Head of caudate nucleus (tissue), 42 donors: ENCODE measurements around the gene KCTD11.
"Not testable (repeated sequence)": the region's sequence is repeated elsewhere in the genome, so short reads cannot be mapped to it uniquely, and the experiment has no call there.

Experiments
- DNase-seq, 42 donors: peaks; one replicate each; pipeline versions ENCODE4 v3.0.0 to v3.0.0-alpha.2; 2020 to 2021; ENCODE audit warnings: mixed read lengths in 7 of 42
- intact Hi-C: fragments of 100-400 bp; cut with DNase I; formaldehyde crosslinking; loops from one replicate; pipeline ENCODE4 v1.15.0; 2022

Gene KCTD11

GRCh38 chr17:7361906-7362305, 9.9 kb downstream of the KCTD11 start:
- DNase-seq, result no peak
- intact Hi-C loops, result no loop called here

- intact Hi-C loops, result no loop called here
- no peak for DNase-seq
Observed at GRCh38 chr17:7363311-7363710, 11.3 kb downstream of the KCTD11 start.

- DNase-seq, intact Hi-C loops: not testable (repeated sequence)
Observed at GRCh38 chr17:7365963-7366362, 14.0 kb downstream of the KCTD11 start.

GRCh38 chr17:7367083-7367482, 15.1 kb downstream of the KCTD11 start:
- intact Hi-C loops, result no loop called here
- no peak for DNase-seq

- DNase-seq, result peak in 14 of 42 donors; percentile 18 to 68 (median 48)
Observed at GRCh38 chr17:7367918-7368598, 16.1 kb downstream of the KCTD11 start.

GRCh38 chr17:7368599-7368994, 16.6 kb downstream of the KCTD11 start:
- intact Hi-C loops, DNase-seq: not testable (repeated sequence)

More at GRCh38 chr17:7367918-7368598, 16.1 kb downstream of the KCTD11 start:
- intact Hi-C loops, result no loop called here

GRCh38 chr17:7369825-7370224, 17.9 kb downstream of the KCTD11 start:
- no peak for DNase-seq
- intact Hi-C loops, result no loop called here

GRCh38 chr17:7370853-7371252, 18.9 kb downstream of the KCTD11 start:
- DNase-seq, result no peak
- intact Hi-C loops, result no loop called here

- no peak for DNase-seq
- intact Hi-C loops, result no loop called here
Observed at GRCh38 chr17:7374353-7374752, 22.4 kb downstream of the KCTD11 start.

GRCh38 chr17:7379134-7379533, 27.2 kb downstream of the KCTD11 start:
- intact Hi-C loops, result no loop called here

GRCh38 chr17:7380321-7380720, 28.4 kb downstream of the KCTD11 start:
- DNase-seq, result peak in 4 of 42 donors; percentile 8 to 37 (median 28)
- intact Hi-C loops, result no loop called here

More at GRCh38 chr17:7379134-7379533, 27.2 kb downstream of the KCTD11 start:
- DNase-seq, result no peak

GRCh38 chr17:7380855-7381683, 29.1 kb downstream of the KCTD11 start, which contains the start of gene TNK1:
Gene TNK1, plus strand, starts transcription at chr17:7381089. Its CDS starts 1,838 bp downstream, at chr17:7382927.
- no peak for DNase-seq
- intact Hi-C loops, result no loop called here

- no peak for DNase-seq
- intact Hi-C loops, result no loop called here
Observed at GRCh38 chr17:7382901-7383300, 30.9 kb downstream of the KCTD11 start.

- DNase-seq, result no peak
- intact Hi-C loops, result no loop called here
Observed at GRCh38 chr17:7383371-7383741, 31.4 kb downstream of the KCTD11 start.

GRCh38 chr17:7383742-7384488, 32.0 kb downstream of the KCTD11 start:
- DNase-seq, result peak in 41 of 42 donors; percentile 48 to 87 (median 72)
- intact Hi-C loops, result no loop called here

- DNase-seq, result peak in 16 of 42 donors; percentile 8 to 84 (median 39)
- intact Hi-C loops, result no loop called here
Observed at GRCh38 chr17:7384489-7385081, 32.6 kb downstream of the KCTD11 start.

GRCh38 chr17:7388856-7389255, 36.9 kb downstream of the KCTD11 start:
- intact Hi-C loops, result no loop called here
- no peak for DNase-seq

GRCh38 chr17:7389924-7390910, 38.3 kb downstream of the KCTD11 start:
- intact Hi-C loops, result loop anchor here (5.0 kb wide), 1 partner anchor 38 kb away; the partner anchor contains the start of gene KCTD11
- no peak for DNase-seq
